HG02798 (cell line): ENCODE measurements around the gene DDX6.
"Not testable (repeated sequence)": the region's sequence is repeated elsewhere in the genome, so short reads cannot be mapped to it uniquely, and the experiment has no call there.

Source experiments
- ATAC-seq: cut with Tn5 transposase; IDR thresholded peaks from one replicate; pipeline ENCODE4 v1.9.1; 2021; ENCODE audit warnings: mild to moderate bottlenecking; ENCODE audit not compliant: unreplicated experiment, poor library complexity

The DDX6 gene

DNA sequence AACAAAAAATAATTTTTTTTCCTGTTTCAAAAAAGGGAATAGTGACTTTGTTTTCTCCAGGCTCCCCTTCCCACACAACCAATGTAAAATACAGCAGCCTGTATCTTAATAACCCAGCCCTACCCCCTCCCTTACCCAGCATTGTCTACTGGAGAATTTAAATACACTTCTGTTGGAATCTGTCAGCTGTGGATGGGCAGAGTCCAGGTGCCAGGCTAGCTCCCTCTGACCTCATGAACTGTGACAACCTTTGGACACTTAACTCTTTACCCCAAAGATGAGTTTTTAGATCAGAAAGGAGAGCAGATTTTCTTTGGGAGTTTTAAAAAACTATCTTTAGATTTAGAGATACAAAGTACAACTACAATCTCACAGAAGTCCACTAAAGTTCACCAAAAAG lies 42.9 kb downstream of the DDX6 start:
- no peak for ATAC-seq

- ATAC-seq, result no peak
Measured at GRCh38 chr11:118746988-118747585, 43.9 kb downstream of the DDX6 start.

DNA sequence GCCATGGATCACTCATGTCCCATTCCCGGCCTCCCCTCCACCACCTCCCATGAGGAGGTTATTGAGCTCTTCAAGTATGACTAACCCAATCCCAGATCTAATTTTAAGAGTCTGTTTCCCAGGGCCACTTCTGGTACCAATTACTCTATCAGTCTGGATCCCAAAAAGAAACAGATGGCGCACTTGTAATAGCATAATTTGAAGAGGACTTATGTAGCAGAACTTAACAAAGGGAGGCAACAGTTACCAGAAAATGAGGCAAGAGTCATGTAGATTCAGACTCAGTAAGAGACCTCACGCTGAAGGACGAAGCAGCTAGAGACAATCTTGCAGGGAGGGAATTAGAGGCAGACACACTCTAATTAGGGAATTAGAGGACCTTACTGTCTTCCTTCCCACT lies 46.9 kb downstream of the DDX6 start:
- ATAC-seq, result no peak

GRCh38 chr11:118742304-118742703 lies 48.7 kb downstream of the DDX6 start:
- no peak for ATAC-seq

DNA sequence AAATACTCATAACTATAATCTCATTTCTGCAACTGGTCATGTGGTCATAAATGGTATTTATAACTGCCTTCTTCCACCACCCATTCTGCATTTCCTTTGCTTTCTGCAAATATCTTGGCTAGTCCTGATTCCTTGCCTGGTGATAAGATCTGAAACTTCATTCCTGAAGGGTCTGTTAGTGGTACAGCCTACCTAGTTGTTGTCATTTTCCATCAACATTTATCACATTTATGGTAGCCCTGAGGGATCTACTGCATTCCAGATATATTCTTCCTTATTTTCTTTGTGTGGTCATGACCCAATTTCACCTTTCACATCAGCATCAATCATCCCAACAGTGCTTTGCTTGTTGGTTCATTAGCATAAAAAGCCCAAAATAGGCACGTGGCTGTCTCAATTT lies 50.1 kb downstream of the DDX6 start:
- no peak for ATAC-seq

GRCh38 chr11:118735203-118735602 lies 55.8 kb downstream of the DDX6 start:
- ATAC-seq, result no peak

GRCh38 chr11:118734031-118734430 lies 56.9 kb downstream of the DDX6 start:
- no peak for ATAC-seq

- not testable (repeated sequence) for ATAC-seq
Measured at GRCh38 chr11:118729753-118730152, 61.2 kb downstream of the DDX6 start.

GRCh38 chr11:118728112-118728511 lies 62.9 kb downstream of the DDX6 start:
- ATAC-seq, result not testable (repeated sequence)

GRCh38 chr11:118727721-118728066 lies 63.3 kb downstream of the DDX6 start:
- ATAC-seq, result not testable (repeated sequence)

DNA sequence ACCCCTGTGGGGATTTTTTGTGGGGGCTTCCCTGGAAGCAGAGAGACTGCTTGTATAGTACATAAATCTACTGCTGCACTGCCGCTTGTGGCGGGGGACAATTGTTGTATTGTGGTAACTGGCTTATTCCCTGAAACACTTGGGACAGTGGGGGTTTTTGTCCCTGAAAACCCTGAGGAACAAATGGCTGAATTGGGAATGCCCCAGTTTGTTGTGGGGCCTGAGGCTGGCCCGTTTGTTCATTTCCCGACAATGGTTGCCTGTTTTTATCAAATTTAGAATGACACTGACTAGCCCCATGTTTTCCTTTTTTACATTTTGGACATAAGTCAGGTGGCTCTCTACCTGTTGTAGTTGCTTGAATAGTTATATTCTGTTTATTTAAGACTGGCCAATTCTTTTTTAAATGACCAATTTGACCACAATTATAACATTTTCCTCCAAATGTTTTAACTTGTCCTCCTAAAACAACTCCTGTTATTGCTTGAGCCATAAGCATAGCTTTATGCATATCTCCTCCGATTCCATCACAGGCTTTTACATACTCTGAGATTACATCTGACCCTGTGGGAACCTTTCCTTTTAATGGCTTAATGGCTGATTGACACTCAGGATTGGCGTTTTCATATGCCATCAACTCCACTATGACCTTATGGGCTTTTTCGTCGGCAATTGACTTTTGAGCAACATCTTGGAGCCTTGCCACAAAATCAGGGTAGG lies 63.8 kb downstream of the DDX6 start:
- ATAC-seq, result not testable (repeated sequence)

DNA sequence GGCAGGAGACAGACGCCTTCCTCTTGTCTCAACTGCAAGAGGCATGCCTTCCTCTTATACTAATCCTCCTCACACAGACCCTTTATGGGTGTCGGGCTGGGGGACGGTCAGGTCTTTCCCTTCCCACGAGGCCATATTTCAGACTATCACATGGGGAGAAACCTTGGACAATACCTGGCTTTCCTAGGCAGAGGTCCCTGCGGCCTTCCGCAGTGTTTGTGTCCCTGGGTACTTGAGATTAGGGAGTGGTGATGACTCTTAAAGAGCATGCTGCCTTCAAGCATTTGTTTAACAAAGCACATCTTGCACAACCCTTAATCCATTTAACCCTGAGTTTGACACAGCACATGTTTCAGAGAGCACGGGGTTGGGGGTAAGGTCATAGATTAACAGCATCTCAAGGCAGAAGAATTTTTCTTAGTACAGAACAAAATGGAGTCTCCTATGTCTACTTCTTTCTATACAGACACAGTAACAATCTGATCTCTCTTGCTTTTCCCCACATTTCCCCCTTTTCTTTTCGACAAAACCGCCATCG lies 69.4 kb downstream of the DDX6 start:
- ATAC-seq, result not testable (repeated sequence)

- ATAC-seq, result not testable (repeated sequence)
Measured at GRCh38 chr11:118720740-118721139, 70.2 kb downstream of the DDX6 start.

DNA sequence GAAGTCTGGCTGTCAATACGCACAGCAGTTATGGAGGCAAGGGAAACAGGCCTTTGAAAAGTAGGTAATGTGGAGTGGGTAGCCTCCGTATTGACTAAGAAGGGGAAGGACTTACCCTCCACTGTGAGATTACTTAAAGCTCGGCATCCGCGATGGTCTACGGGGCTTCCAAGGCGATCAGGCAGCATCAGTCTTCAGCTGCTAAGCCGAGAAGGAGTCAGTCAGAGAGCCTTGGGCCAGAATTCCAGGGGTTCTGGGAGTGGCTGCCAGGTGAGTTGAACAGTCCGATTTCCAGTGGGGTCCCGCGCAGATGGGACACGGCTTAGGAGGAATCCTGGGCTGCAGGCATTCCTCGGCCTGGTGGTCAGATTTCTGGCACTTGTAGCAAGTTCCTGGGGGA lies 70.9 kb downstream of the DDX6 start:
- not testable (repeated sequence) for ATAC-seq

GRCh38 chr11:118718562-118718961 lies 72.4 kb downstream of the DDX6 start:
- not testable (repeated sequence) for ATAC-seq

DNA sequence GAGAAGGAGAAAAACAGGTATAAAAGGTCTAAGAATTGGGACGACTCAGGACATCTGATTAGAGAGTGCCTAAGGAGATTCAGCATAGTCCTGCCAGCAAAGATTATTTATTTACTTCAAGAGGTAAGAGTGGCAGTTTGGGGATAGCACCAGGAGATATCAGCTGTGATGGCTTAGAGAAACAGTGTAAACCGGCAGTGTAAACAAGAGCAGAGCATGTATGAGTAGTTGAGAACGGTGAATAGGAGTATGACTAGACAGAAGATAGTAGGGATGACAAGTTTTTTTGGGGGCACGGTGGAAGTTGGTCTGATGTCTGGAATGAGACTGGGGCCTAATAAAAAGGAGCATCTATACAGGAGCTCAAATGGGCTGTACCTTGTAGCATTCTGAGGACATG lies 73.2 kb downstream of the DDX6 start:
- ATAC-seq, result not testable (repeated sequence)

DNA sequence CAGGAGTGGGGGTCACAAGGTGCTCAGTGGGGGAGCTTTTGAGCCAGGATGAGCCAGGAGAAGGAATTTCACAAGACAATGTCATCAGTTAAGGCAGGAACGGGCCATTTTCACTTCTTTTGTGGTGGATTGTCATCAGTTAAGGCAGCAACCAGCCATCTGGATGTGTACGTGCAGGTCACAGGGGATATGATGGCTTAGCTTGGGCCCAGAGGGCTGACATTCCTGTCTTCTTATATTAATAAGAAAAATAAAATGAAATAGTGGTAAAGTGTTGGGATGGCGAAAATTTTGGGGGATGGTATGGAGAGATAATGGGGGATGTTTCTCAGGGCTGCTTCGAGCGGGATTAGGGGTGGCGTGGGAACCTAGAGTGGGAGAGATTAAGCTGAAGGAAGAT lies 73.7 kb downstream of the DDX6 start:
- ATAC-seq, result not testable (repeated sequence)

DNA sequence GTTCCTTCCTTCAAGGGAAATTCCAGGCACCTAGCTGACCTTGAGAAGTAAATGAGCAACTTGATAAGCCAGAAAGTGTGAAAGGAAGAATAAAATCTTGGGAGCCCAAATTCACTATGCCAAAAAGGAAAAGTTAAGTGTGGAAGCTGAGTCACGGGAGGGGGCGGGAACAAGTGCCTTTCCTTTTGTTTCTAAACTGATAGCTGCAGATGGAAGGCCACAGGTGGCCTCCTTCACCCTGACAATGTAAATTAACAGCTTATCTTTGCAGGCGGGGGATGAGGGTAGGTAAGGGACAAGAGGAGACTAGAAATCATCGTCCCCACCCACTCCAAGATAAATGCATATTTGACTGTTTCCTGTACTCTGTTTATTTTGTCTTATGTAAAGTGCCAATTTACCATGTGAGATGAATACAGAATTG lies 75.1 kb downstream of the DDX6 start:
- ATAC-seq, result no peak

GRCh38 chr11:118715245-118715831 lies 75.6 kb downstream of the DDX6 start:
- peak; percentile 65 for ATAC-seq

DNA sequence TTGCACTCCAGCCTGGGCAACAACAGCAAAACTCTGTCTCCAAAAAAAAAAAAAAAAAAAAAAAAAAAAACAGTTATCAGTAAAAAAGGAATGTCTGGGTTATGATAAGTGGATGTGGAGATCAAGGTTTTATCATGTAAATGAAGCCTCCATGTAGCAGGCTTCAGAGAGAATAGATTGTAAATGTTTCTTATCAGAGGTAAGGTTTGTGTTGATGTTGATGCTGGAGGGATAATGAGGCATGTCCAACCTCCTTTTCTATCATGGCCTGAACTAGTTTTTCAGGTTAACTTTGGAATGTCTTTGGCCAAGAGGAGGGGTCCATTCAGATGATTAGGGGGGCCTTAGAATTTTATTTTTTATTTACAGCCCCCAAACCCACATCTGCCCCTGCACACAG lies 76.1 kb downstream of the DDX6 start:
- ATAC-seq, result no peak

- not testable (repeated sequence) for ATAC-seq
Measured at GRCh38 chr11:118714416-118714815, 76.5 kb downstream of the DDX6 start.
